ENCODE results near the gene DEFB121. TPM values are rescaled to one million over a fixed set of nuclear protein-coding genes. Genes with fewer than 3 reads are reported as not detected.

DEFB121 gene
- total RNA-seq, 1 experiment from 2014 or later: not detected

- Histone ChIP-seq H4K20me1 (ENCODE audit: insufficient read depth) (no peaks in the 10 kb centered on the region), H2AFZ (ENCODE audit: low read depth, low read length, poor library complexity, severe bottlenecking) (no peak within 1 kb of the TSS), H3K4me2 (ENCODE audit: low read length) (no peak within 1 kb of the TSS), H3K9me3 (ENCODE audit: control insufficient read depth in 1 of 2, insufficient read depth in 1 of 2, low read depth in 1 of 2, low read length in 2 of 2) (no peaks in the 10 kb centered on the region), H3K9me2 (ENCODE audit: insufficient read depth) (no peaks in the 10 kb centered on the region), H3K27ac (ENCODE audit: low read depth, low read length) (no peak within 1 kb of the TSS), H3K4me1 (ENCODE audit: control insufficient read depth in 1 of 2, insufficient read depth in 2 of 2, low read length in 2 of 2) (no peaks in the 10 kb centered on the region), H3K36me3 (ENCODE audit: control insufficient read depth in 1 of 2, insufficient read depth in 2 of 2, low read length in 2 of 2) (no peaks in the 10 kb centered on the region), H3K4me3 (replicated peaks in 1 of 2; ENCODE audit: low read depth in 1 of 2, low read length in 2 of 2) (no peak within 1 kb of the TSS), H3K9ac (ENCODE audit: low read length) (no peak within 1 kb of the TSS), H3K79me2 (ENCODE audit: insufficient read depth, low read length) (no peaks in the 10 kb centered on the region), H3K27me3 (ENCODE audit: insufficient read depth, low read length) (no peaks in the 10 kb centered on the region)
- ATAC-seq: peak; percentile 55
- BruUV-seq (replicated peaks): no TSS peak
- TF ChIP-seq ATF3 (IDR thresholded peaks at IDR 0.05) (no peak), FOSL1 (IDR thresholded peaks at IDR 0.05; ENCODE audit: low read depth) (no peak), SRF (IDR thresholded peaks at IDR 0.05; ENCODE audit: low read depth) (no peak), CTCF (IDR thresholded peaks at IDR 0.05 in 2 of 3, conservative IDR thresholded peaks at IDR 0.05 in 1 of 3; ENCODE audit: borderline replicate concordance in 1 of 3, insufficient read depth in 1 of 3, low read depth in 2 of 3, low read length in 2 of 3) (peak in 2 of 3 experiments; percentile 51 to 72; a peak in 4 of 6 replicates), CBX3 (IDR thresholded peaks at IDR 0.05; ENCODE audit: low read depth) (no peak)
- no peak for DNase-seq (ENCODE audit: low read depth, low spot score)
- intact Hi-C loops (cut with micrococcal nuclease): no loop called here
- ChIA-PET RAD21 (ENCODE audit: low non-redundant PET in 1 of 2, low total read pairs in 2 of 2, uncharacterized antibody in 2 of 2, unreplicated experiment in 2 of 2) (no interaction called here), POLR2A (interaction anchor here (0.7 to 1.0 kb wide), 2 partner anchors 9 to 10 kb away, joined by 3 read pairs; no protein-coding TSS in a partner anchor), CTCF (interaction anchor here (0.7 to 1.3 kb wide), 6 partner anchors 9 to 173 kb away, joined by 3 to 10 read pairs (median 7); no protein-coding TSS in a partner anchor)
Observed at GRCh38 chr20:31440012-31440659, 34.1 kb upstream of the DEFB121 start, which contains the start of gene DEFB123. DEFB123 (plus strand) TSS chr20:31440632; CDS start chr20:31440699, 67 bp downstream.

Measured in HCT116 (cell line).